ENCODE results near the gene SELENOP.
A peak's percentile ranks its signal among the peaks of the same experiment; 100 is the strongest.
"Not testable (repeated sequence)": the region's sequence is repeated elsewhere in the genome, so short reads cannot be mapped to it uniquely, and the experiment has no call there.

The SELENOP gene, protein sequence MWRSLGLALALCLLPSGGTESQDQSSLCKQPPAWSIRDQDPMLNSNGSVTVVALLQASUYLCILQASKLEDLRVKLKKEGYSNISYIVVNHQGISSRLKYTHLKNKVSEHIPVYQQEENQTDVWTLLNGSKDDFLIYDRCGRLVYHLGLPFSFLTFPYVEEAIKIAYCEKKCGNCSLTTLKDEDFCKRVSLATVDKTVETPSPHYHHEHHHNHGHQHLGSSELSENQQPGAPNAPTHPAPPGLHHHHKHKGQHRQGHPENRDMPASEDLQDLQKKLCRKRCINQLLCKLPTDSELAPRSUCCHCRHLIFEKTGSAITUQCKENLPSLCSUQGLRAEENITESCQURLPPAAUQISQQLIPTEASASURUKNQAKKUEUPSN

GRCh38 chr5:42811591-42812446, at the start of gene SELENOP:
Gene SELENOP, minus strand, starts transcription at chr5:42811892. Its CDS starts 3,539 bp downstream, at chr5:42808353.
- DNase-seq (ENCODE audit: low read depth), result peak; percentile 6

GRCh38 chr5:42858687-42859086, 47.0 kb upstream of the SELENOP start:
- DNase-seq (ENCODE audit: low read depth), result no peak

- no peak for DNase-seq (ENCODE audit: low read depth)
Measured at GRCh38 chr5:42858031-42858643, 46.4 kb upstream of the SELENOP start.

DNA sequence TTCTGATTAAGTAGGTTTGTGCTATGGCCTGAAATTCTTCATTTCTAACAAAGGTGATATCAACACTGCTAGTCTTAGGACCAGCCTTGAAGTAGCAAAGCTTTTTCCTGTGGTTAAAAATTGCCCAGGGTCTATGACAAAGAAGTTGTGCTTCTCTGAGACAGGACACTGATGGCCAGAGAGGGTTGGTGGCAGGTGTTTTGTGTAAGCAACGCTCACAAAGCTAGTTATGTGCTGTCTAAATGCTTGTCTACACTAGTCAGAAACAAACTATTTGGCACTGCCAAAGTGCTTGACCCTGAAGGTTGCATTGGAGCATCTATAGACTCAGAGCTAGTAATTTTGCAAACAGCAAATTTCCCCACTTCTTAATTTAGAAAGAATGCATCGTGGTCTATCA, 44.1 kb upstream of the SELENOP start:
- DNase-seq (ENCODE audit: low read depth), result no peak

DNA sequence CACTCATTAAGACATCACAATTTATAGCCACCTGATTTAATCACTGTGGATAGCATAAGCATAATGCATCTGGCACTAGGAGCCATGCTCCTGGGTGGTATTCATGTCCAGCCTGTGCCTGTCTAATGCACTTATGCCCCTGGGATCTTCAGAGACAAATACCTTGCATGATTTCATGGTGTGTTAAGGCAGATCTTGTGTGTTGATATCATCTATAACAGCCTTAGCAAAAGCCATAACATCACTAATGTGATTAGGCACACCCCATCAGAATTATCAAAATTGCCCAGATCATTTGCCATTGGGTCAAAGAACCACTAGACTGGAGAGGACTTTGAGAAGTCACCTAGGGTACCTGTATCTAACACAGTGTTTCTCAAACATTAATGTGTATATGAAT, 43.7 kb upstream of the SELENOP start:
- DNase-seq (ENCODE audit: low read depth), result no peak

DNA sequence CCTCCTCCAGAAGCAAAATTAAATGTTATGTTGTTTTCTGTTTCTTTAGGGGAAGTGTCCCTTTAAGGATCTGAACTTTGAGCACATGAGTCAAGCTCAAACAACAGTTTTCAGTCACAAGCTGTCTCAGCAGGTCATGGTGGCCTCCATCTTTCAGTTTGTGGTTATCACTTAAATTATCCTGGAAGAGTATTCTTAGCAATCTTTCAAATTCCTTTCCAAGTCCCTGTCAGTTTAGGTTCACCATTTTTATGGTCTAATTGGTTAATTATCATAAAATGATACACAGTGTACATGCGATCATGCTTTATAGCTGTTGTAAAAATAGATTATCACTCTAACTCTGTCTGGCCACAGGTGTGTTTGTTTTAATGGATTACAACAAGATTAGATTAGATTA, 43.1 kb upstream of the SELENOP start:
- DNase-seq (ENCODE audit: low read depth), result no peak

- DNase-seq (ENCODE audit: low read depth), result no peak
Measured at GRCh38 chr5:42852826-42853225, 41.1 kb upstream of the SELENOP start.

DNA sequence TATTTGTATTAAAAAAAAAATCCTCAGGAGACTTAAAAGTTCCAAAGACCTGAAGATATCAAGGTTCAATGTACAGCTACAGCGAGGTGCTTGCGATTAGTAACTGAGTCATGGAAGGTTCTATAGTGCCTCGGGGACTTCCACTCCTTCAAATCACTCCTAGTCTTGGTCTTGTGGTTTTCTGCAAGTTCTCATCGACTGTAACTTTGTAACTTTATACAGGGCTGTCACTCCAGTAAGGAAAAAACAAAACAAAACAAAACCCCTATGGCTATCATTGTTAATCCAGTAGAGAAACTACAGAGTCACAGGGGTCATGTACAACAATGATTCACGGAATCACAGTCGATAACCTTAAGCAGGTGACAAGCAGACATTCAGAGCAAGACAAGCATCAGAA, 39.8 kb upstream of the SELENOP start:
- no peak for DNase-seq (ENCODE audit: low read depth)

- no peak for DNase-seq (ENCODE audit: low read depth)
Measured at GRCh38 chr5:42848545-42848944, 36.9 kb upstream of the SELENOP start.

GRCh38 chr5:42844408-42844807, 32.7 kb upstream of the SELENOP start:
- not testable (repeated sequence) for DNase-seq (ENCODE audit: low read depth)

DNA sequence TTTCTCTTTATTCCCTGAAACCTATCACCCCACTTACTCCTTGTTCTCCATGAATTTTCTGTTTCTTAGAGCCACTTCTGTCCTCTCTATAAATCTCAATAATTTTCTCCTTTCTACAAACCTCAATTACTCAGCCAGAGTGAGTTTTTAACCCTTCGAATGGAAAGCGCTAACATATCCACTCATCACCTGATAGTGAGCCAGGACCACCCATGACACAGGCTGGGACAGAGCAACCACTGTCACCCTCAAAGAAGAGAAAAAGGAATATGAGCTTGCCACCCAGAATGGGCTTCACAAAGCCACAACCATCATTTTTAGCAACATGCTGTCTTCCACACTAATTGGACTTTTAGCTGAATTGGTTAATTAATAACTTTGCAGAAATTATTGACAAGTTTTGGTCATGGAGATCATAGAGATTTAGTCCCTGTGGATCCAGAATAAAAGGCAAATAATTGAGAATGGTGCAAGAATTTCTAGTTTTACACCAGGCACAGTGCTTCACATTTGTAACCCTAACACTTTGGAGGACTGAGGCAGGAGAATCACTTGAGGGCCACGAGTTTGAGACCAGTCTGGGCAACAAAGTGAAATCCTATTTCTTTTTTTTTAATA, 32.1 kb upstream of the SELENOP start:
- DNase-seq (ENCODE audit: low read depth), result no peak

DNA sequence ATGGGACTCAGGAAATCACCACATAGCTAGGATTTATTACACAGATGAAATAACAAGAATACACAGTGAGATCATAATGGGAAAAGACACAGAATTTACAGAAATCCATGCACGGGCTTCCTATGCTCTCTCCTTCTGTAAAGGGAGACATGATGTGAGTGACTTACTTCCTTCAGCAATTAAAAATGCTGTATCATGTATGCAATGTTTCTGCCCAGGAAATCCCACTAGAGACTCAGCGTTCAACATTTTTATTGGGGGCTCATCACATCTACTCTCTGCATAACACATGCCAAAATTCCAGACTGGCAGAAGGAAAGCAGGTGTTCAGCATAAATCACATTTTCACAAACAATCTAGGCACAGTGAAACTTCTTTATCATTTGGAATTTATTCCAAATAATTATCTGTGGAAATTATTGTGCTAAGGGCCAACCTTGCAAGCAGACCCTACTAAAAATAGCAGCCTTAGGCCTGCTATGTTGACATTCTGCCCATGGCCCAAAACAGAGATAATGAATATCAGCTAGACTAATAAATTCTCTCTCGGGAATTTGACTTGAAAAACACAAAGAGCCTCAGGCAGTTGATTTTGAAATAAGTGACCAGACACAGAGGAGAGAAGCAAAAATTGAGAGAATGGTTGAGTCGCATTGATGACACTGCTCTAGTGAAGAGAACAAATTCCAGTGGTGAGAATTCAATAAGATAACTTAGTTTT, 31.4 kb upstream of the SELENOP start:
- no peak for DNase-seq (ENCODE audit: low read depth)

GRCh38 chr5:42840842-42841567, 29.3 kb upstream of the SELENOP start:
- DNase-seq (ENCODE audit: low read depth), result no peak

DNA sequence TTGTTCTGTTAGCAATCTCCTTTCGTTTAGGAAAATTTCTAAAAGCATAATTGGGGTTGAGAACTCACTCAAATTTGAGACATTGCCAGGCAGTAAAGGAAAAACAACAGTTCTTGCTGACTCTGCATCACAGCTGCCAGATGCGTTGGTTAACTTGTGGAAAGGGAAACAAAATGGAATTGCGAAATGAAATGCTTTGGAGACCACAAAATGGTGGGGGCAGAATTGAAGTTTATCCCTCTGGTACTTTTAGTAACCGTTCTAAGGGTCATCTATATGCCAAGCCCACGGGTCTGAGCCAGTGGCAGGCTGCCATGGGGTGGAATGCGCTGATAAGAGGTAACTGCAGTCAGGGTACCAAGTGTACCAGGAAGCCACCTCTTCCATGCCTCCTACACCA, 28.6 kb upstream of the SELENOP start:
- peak; percentile 64 for DNase-seq (ENCODE audit: low read depth)

DNA sequence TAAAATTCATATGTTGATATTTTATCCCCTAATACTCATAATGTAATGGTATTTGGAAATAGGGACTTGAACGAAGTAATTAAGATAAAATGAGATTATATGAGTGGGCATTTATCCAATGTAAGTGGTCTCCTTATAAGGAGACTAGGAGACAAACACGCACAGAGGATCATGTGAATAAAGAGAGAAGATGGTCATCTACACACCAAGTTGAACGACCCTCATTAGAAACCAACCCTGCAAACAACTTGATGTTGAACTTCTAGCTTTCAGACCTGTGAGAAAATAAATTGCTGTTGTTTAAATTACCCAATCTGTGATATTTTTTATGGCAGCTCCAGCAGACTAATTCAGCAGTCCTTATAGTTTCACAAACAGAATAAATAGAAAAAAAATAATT, 27.5 kb upstream of the SELENOP start:
- DNase-seq (ENCODE audit: low read depth), result no peak

DNA sequence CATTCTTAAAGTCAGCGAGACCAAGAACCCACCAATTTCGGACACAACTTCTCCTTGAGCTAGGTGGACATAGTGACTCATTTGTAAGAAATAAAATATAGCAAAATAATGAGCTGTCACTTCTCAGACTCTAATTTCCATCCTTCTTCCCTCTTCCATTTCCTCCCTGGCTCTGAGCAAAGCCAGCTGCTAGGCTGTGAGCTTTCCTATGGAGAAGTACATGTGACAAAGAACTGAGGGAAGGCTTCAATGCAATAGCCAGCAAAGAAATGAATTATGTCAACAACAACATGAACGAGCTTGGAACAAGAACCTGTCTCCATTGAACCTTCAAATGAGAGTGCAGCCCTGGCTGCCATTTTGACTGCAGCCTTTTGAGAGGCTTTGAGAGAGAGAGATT, 25.9 kb upstream of the SELENOP start:
- DNase-seq (ENCODE audit: low read depth), result no peak

DNA sequence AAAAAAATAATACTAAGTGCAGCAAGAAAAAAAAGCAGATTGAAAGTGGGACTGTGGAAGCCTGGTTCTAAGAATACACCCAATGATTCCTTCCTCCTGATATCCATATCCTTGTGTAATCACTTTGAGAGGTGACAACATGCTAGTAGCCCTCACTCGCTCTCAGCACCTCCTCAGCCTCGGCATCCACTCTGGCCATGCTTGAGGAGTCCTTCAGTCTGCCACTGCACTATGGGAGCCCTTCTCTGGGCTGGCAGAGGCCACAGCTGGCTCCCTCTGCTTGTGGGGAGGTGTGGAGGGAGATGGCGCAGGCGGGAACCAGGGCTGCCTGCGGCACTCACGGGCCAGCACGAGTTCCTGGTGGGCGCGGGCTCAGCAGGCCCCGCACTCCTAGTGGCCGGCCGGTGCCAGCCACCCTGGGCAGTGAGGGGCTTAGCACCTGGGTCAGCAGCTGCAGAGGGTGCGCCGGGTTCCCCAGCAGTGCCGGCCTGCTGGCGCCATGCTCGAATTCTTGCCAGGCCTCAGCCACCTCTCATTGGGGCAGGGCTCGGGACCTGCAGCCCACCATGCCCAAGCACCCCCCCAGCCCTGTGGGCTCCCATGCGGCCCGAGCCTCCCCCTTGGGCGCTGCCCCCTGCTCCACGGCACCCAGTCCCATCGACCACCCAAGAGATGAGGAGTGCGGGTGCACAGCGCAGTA, 24.5 kb upstream of the SELENOP start:
- no peak for DNase-seq (ENCODE audit: low read depth)

- DNase-seq (ENCODE audit: low read depth), result no peak
Measured at GRCh38 chr5:42832060-42832459, 20.4 kb upstream of the SELENOP start.

DNA sequence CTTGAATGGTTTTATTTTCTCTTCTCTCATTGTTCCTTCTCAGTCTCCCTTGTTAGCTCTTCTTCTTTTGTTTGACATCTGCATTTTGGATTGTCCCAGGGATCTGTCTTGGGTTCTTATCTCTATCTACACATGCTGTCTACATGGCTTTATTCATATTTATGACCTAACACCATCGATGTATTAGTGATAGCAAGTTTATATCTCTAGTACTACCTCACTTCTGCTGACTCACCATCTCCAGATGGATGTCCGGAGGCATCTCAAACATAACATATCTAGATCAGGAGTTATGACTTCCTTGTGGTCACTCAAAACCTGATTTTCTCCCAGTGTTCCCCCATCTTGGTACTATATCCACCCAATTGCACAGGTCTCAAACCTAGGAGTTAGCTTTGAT, 19.2 kb upstream of the SELENOP start:
- DNase-seq (ENCODE audit: low read depth), result no peak

DNA sequence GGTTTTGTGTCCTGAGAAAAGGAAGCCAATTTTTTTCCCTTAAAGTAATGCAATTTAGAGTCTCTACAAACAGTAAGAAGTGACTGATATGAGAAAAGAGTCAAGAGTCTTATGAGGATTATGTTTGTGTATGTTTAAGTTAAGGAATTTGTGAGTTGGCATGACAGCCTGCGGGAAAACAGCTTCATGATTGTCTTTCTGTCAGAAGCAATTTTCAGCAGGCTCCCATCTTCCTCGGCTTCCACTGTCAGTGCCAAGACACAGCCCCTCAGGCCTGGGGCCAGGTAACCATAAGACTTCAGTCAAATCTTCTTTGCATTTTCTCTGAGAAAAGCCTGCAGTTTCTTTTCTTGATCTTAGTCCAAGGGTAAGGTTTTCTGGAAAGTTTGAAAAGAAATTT, 17.0 kb upstream of the SELENOP start:
- no peak for DNase-seq (ENCODE audit: low read depth)
